SK-N-SH treated with all-trans-retinoic acid at 6 μM for 48 hours (cell line): Measurements from ENCODE around the gene MBD3L2.
"Not testable (repeated sequence)": the region's sequence is repeated elsewhere in the genome, so short reads cannot be mapped to it uniquely, and the experiment has no call there.

Experiments
- ARNTL ChIP-seq: fragments of 450-650 bp; formaldehyde crosslinking; IDR thresholded peaks from 2 replicates; pipeline ENCODE4 v1.5.0; 2020; ENCODE audit warnings: low read depth, mild to moderate bottlenecking, moderate library complexity, borderline replicate concordance
- BACH2 ChIP-seq: fragments of 250-450 bp; sonication (Bioruptor Pico); IDR thresholded peaks from 2 replicates; pipeline ENCODE4 v1.9.0; 2021; ENCODE audit warnings: mild to moderate bottlenecking, borderline replicate concordance
- ESRRG ChIP-seq: fragments of 250-450 bp; sonication (Bioruptor Pico); IDR thresholded peaks from 2 replicates; pipeline ENCODE4 v1.6.1; 2021; ENCODE audit warnings: mild to moderate bottlenecking
- GLIS3 ChIP-seq: fragments of 250-450 bp; sonication (Bioruptor Pico); IDR thresholded peaks from 2 replicates; pipeline ENCODE4 v1.5.0; 2020; ENCODE audit warnings: mild to moderate bottlenecking, moderate library complexity
- RARB ChIP-seq: fragments of 250-450 bp; sonication (Bioruptor Pico); IDR thresholded peaks from 2 replicates; pipeline ENCODE4 v1.8.0; 2021; ENCODE audit warnings: mild to moderate bottlenecking, moderate library complexity
- TOX ChIP-seq: fragments of 250-450 bp; sonication (Bioruptor Pico); IDR thresholded peaks from 2 replicates; pipeline ENCODE4 v1.8.0; 2021; ENCODE audit warnings: mild to moderate bottlenecking, moderate library complexity, borderline replicate concordance
- ZC3H10 ChIP-seq: fragments of 250-450 bp; sonication (Bioruptor Pico); IDR thresholded peaks from 2 replicates; pipeline ENCODE4 v1.5.1; 2021; ENCODE audit warnings: mild to moderate bottlenecking, moderate library complexity
- ZFP3 ChIP-seq: fragments of 250-450 bp; sonication (Bioruptor Pico); IDR thresholded peaks from 2 replicates; pipeline ENCODE4 v1.5.0; 2020; ENCODE audit warnings: mild to moderate bottlenecking, moderate library complexity
- ZFP30 ChIP-seq: fragments of 450-650 bp; formaldehyde crosslinking; IDR thresholded peaks from 2 replicates; pipeline ENCODE4 v1.5.0; 2022; ENCODE audit warnings: mild to moderate bottlenecking, moderate library complexity
- ZNF565 ChIP-seq: fragments of 450-650 bp; formaldehyde crosslinking; conservative IDR thresholded peaks from 2 replicates; pipeline ENCODE4 v1.5.0; 2020; ENCODE audit warnings: low read depth, mild to moderate bottlenecking, moderate library complexity
- TF ChIP-seq, protein P1 (sequence below): fragments of 250-450 bp; sonication (Bioruptor Pico); IDR thresholded peaks from 2 replicates; pipeline ENCODE4 v1.5.1; 2020; ENCODE audit warnings: low read depth, mild to moderate bottlenecking, moderate library complexity
- TF ChIP-seq, protein P2 (sequence below): fragments of 250-450 bp; sonication (Bioruptor Pico); IDR thresholded peaks from 2 replicates; pipeline ENCODE4 v1.5.0; 2020; ENCODE audit warnings: mild to moderate bottlenecking, moderate library complexity
- TF ChIP-seq, protein P3 (sequence below): fragments of 250-450 bp; sonication (Bioruptor Pico); IDR thresholded peaks from 2 replicates; pipeline ENCODE4 v1.8.0; 2020; ENCODE audit warnings: mild to moderate bottlenecking, moderate library complexity, borderline replicate concordance
- TF ChIP-seq, protein P4 (sequence below): fragments of 250-450 bp; sonication (Bioruptor Pico); IDR thresholded peaks from 2 replicates; pipeline ENCODE4 v1.8.0; 2021; ENCODE audit warnings: low read depth, mild to moderate bottlenecking, moderate library complexity, borderline replicate concordance

DNA sequence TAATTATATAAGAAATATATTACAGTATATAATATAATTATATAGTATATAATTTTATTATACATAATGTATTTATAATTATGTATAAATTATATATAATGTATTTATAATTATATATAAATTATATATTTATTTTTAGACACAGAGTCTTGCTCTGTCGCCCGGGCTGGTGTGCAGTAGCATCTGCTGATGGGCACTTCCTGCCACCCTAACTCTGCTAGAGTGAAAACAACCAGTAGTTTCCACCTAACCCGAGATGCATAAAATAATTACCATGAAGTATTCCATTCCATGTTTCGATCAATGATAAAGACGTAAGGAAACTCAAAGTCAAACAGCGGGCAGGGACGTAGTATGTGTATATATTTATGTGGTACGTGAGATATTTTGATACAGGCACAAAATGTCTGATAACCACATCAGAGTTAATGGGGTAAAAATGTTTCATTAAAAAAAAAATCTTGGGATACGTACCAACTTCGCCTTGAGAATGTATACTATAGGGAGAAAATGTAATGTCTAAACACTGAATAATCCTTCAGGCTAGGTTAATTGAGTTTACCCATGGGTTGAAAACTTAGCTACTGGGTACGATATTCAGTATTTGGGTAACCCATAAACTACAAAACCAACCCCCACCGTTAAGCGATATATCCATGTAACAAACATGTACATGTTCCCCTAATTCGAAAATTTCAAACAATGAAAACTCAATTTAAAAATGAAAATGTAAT lies 5.7 kb downstream of the MBD3L2 start:
- TF ChIP-seq, protein P1, sequence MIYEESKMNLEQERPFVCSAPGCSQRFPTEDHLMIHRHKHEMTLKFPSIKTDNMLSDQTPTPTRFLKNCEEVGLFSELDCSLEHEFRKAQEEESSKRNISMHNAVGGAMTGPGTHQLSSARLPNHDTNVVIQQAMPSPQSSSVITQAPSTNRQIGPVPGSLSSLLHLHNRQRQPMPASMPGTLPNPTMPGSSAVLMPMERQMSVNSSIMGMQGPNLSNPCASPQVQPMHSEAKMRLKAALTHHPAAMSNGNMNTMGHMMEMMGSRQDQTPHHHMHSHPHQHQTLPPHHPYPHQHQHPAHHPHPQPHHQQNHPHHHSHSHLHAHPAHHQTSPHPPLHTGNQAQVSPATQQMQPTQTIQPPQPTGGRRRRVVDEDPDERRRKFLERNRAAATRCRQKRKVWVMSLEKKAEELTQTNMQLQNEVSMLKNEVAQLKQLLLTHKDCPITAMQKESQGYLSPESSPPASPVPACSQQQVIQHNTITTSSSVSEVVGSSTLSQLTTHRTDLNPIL (CRISPR knock-in tag), result not testable (repeated sequence)
- TF ChIP-seq ARNTL (CRISPR knock-in tag); ZNF565 (CRISPR knock-in tag); GLIS3 (CRISPR knock-in tag); BACH2 (CRISPR knock-in tag); ESRRG (CRISPR knock-in tag); TOX (CRISPR knock-in tag); RARB (CRISPR knock-in tag); ZFP30; ZC3H10 (CRISPR knock-in tag); ZFP3 (CRISPR knock-in tag): not testable (repeated sequence)
- TF ChIP-seq, protein P2, sequence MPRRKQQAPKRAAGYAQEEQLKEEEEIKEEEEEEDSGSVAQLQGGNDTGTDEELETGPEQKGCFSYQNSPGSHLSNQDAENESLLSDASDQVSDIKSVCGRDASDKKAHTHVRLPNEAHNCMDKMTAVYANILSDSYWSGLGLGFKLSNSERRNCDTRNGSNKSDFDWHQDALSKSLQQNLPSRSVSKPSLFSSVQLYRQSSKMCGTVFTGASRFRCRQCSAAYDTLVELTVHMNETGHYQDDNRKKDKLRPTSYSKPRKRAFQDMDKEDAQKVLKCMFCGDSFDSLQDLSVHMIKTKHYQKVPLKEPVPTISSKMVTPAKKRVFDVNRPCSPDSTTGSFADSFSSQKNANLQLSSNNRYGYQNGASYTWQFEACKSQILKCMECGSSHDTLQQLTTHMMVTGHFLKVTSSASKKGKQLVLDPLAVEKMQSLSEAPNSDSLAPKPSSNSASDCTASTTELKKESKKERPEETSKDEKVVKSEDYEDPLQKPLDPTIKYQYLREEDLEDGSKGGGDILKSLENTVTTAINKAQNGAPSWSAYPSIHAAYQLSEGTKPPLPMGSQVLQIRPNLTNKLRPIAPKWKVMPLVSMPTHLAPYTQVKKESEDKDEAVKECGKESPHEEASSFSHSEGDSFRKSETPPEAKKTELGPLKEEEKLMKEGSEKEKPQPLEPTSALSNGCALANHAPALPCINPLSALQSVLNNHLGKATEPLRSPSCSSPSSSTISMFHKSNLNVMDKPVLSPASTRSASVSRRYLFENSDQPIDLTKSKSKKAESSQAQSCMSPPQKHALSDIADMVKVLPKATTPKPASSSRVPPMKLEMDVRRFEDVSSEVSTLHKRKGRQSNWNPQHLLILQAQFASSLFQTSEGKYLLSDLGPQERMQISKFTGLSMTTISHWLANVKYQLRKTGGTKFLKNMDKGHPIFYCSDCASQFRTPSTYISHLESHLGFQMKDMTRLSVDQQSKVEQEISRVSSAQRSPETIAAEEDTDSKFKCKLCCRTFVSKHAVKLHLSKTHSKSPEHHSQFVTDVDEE, result not testable (repeated sequence)
- TF ChIP-seq, protein P3, sequence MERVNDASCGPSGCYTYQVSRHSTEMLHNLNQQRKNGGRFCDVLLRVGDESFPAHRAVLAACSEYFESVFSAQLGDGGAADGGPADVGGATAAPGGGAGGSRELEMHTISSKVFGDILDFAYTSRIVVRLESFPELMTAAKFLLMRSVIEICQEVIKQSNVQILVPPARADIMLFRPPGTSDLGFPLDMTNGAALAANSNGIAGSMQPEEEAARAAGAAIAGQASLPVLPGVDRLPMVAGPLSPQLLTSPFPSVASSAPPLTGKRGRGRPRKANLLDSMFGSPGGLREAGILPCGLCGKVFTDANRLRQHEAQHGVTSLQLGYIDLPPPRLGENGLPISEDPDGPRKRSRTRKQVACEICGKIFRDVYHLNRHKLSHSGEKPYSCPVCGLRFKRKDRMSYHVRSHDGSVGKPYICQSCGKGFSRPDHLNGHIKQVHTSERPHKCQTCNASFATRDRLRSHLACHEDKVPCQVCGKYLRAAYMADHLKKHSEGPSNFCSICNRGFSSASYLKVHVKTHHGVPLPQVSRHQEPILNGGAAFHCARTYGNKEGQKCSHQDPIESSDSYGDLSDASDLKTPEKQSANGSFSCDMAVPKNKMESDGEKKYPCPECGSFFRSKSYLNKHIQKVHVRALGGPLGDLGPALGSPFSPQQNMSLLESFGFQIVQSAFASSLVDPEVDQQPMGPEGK (CRISPR knock-in tag), result not testable (repeated sequence)
- TF ChIP-seq, protein P4, sequence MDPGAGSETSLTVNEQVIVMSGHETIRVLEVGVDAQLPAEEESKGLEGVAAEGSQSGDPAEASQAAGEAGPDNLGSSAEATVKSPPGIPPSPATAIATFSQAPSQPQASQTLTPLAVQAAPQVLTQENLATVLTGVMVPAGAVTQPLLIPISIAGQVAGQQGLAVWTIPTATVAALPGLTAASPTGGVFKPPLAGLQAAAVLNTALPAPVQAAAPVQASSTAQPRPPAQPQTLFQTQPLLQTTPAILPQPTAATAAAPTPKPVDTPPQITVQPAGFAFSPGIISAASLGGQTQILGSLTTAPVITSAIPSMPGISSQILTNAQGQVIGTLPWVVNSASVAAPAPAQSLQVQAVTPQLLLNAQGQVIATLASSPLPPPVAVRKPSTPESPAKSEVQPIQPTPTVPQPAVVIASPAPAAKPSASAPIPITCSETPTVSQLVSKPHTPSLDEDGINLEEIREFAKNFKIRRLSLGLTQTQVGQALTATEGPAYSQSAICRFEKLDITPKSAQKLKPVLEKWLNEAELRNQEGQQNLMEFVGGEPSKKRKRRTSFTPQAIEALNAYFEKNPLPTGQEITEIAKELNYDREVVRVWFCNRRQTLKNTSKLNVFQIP (CRISPR knock-in tag), result not testable (repeated sequence)
